Endothelial cell of umbilical vein (primary cell): ENCODE results near the gene EML3. TPM values are rescaled to one million over a fixed set of nuclear protein-coding genes. Genes with fewer than 3 reads are reported as not detected.

Experiments used
- BruUV-seq: library from RNA; stranded (reverse); fragments of 400-500 nt; replicated peaks from 2 replicates; lab custom pipeline; 2021; lab: Mats Ljungman, UMichigan
- CTCF ChIA-PET: fragments of 300-600, 350-600 bp; sonication (Branson Sonifier 250); formaldehyde crosslinking; loops from one replicate; lab custom pipeline; 2021; ENCODE audit warnings: antibody characterized with exemption, inconsistent platforms; lab: Charles Lee
- POLR2A ChIA-PET: fragments of 300-600, 350-600 bp; sonication (Branson Sonifier 250); formaldehyde crosslinking; loops from one replicate; lab custom pipeline; 2021; ENCODE audit warnings: antibody characterized with exemption, inconsistent platforms; lab: Charles Lee
- DNase-seq: peaks from one replicate; pipeline ENCODE4 v3.0.0-alpha.2; 2011; ENCODE audit warnings: low read depth, low spot score
- FAIRE-seq: peaks from 2 replicates; lab custom pipeline; 2011; peaks lifted over from hg19 to GRCh38; lab: Jason Lieb, UNC
- H2AFZ ChIP-seq: 2 replicates; pipeline ENCODE4 v1.6.0; 2012; ENCODE audit warnings: low read depth, low read length, control low read depth, inconsistent platforms
- H3K27ac ChIP-seq: 2 replicates; pipeline ENCODE4 v1.5.1; 2011; ENCODE audit warnings: low read depth, mild to moderate bottlenecking, control low read depth, low read length, moderate library complexity; ENCODE audit not compliant: insufficient read depth
- H3K27me3 ChIP-seq, 2 experiments: 2 replicates each; pipeline versions ENCODE4 v1.6.0 to v1.6.1; 2011; ENCODE audit warnings: low read length in 2 of 2, mixed read lengths in 1 of 2; ENCODE audit not compliant: control insufficient read depth in 2 of 2, insufficient read depth in 2 of 2
- H3K36me3 ChIP-seq, 2 experiments: 2 replicates in 1 of 2; 3 replicates in 1 of 2; pipeline ENCODE4 v1.5.1; 2011; ENCODE audit warnings: low read length in 2 of 2, mild to moderate bottlenecking in 1 of 2, moderate library complexity in 1 of 2; ENCODE audit not compliant: control insufficient read depth in 2 of 2, insufficient read depth in 2 of 2; ENCODE audit errors: extremely low read depth in 1 of 2
- H3K4me1 ChIP-seq: 3 replicates; pipeline ENCODE4 v1.5.1; 2011; ENCODE audit warnings: mild to moderate bottlenecking, low read length; ENCODE audit not compliant: control insufficient read depth, insufficient read depth; ENCODE audit errors: extremely low read depth
- H3K4me2 ChIP-seq: 2 replicates; pipeline ENCODE4 v1.6.1; 2011; ENCODE audit warnings: low read length, control low read depth, mixed read lengths; ENCODE audit not compliant: insufficient read depth
- H3K4me3 ChIP-seq, 3 experiments: fragments of 200-600 bp in 1 of 3; sonication (generic), shearing (Covaris generic) in 1 of 3; replicated peaks in 1 of 3; 2 replicates each; pipeline ENCODE4 v1.5.1; 2011 to 2016; ENCODE audit warnings: control low read depth in 3 of 3, low read length in 3 of 3, mild to moderate bottlenecking in 2 of 3, inconsistent platforms in 1 of 3, low read depth in 1 of 3, moderate library complexity in 1 of 3; ENCODE audit not compliant: insufficient read depth in 1 of 3
- H3K79me2 ChIP-seq: 2 replicates; pipeline ENCODE4 v1.6.0; 2012; ENCODE audit warnings: low read length, inconsistent platforms; ENCODE audit not compliant: control insufficient read depth, insufficient read depth
- H3K9ac ChIP-seq: replicated peaks from 2 replicates; pipeline ENCODE3; 2011; ENCODE audit warnings: low read length, control low read depth; ENCODE audit not compliant: insufficient read depth; ENCODE audit errors: extremely low read depth
- H3K9me1 ChIP-seq: replicated peaks from 3 replicates; pipeline ENCODE4 v1.6.0; 2011; ENCODE audit warnings: mild to moderate bottlenecking, low read length; ENCODE audit not compliant: control insufficient read depth, insufficient read depth; ENCODE audit errors: extremely low read depth
- H3K9me3 ChIP-seq: replicated peaks from 2 replicates; pipeline ENCODE4 v1.5.1; 2012; ENCODE audit warnings: low read length, inconsistent platforms; ENCODE audit not compliant: control insufficient read depth, insufficient read depth
- H4K20me1 ChIP-seq: replicated peaks from 2 replicates; pipeline ENCODE3; 2011; ENCODE audit warnings: mild to moderate bottlenecking, low read length; ENCODE audit not compliant: control insufficient read depth, insufficient read depth; ENCODE audit errors: extremely low read depth
- CTCF ChIP-seq, 2 donors: IDR thresholded peaks; 1 replicate in 1 of 2; 2 replicates in 1 of 2; pipeline ENCODE4 v1.5.1; 2011; ENCODE audit warnings: low read length in 2 of 2, mild to moderate bottlenecking in 2 of 2, moderate library complexity in 2 of 2, control low read depth in 1 of 2, inconsistent platforms in 1 of 2, low read depth in 1 of 2; ENCODE audit not compliant: insufficient read depth in 1 of 2; ENCODE audit errors: extremely low read depth in 1 of 2
- GATA2 ChIP-seq: IDR thresholded peaks from 2 replicates; pipeline ENCODE4 v1.7.0; 2011; ENCODE audit warnings: low read depth, mild to moderate bottlenecking, moderate library complexity, mixed read lengths, low read length; ENCODE audit not compliant: insufficient read length, insufficient read depth
- POLR2AphosphoS5 ChIP-seq: IDR thresholded peaks from 2 replicates; pipeline ENCODE4 v1.6.1; 2012; ENCODE audit warnings: low read depth, mild to moderate bottlenecking, control low read depth, low read length, moderate library complexity; ENCODE audit not compliant: insufficient read depth
- dilution Hi-C: fragments of 300-500 bp; cut with MboI; formaldehyde crosslinking; loops from one replicate; pipeline ENCODE4 v1.15.0; 2019; ENCODE audit warnings: low sequenced_read_pairs; ENCODE audit not compliant: extremely low pct_ligation_motif_present
- intact Hi-C: fragments of 100-400 bp; cut with micrococcal nuclease; formaldehyde crosslinking; loops from one replicate; pipeline ENCODE4 v1.10.0; 2022
- polyA plus RNA-seq, 4 experiments: library from polyadenylated mRNA; depleted of rRNA in 3 of 4; stranded (reverse) in 3 of 4; unstranded in 1 of 4; fragments of >200 nt; gene quantifications; 2 replicates each; pipeline versions ENCODE4 v1.2.1 to v1.2.3, GENCODE V29; 2011 to 2012; ENCODE audit warnings: missing spikeins in 1 of 4
- total RNA-seq: library from RNA; stranded (reverse); gene quantifications from 2 replicates; pipeline ENCODE4 v1.2.3, GENCODE V29; 2021

EML3 gene
- total and polyA plus RNA-seq, 2 donors (not counting 3 experiments of a cell fraction or from before 2014, with no cell fraction given), result 75.7 to 101 TPM

- FAIRE-seq (no peak), DNase-seq (no peak)
- CTCF ChIA-PET, result interaction anchor here (0.8 to 1.5 kb wide), 2 partner anchors 36 to 43 kb away, joined by 3 read pairs; no protein-coding TSS in a partner anchor
- no peak overlapping the region for H3K27ac ChIP-seq
- no peaks in the 10 kb centered on the region for H3K9me3 ChIP-seq
- peaks cover 13% of the 10 kb centered on the region for H3K4me1 ChIP-seq
- peaks cover 44% of the 10 kb centered on the region for H3K79me2 ChIP-seq
- no peak overlapping the region for H3K4me2 ChIP-seq
- no peaks in the 10 kb centered on the region for H3K9me1 ChIP-seq
- dilution Hi-C loops, result no loop called here
- POLR2A ChIA-PET, result interaction anchor here (0.6 to 2.7 kb wide), 8 partner anchors 18 to 194 kb away, joined by 3 to 41 read pairs (median 4); partner anchors contain the start of genes C11orf98, CSKMT, TUT1 and UQCC3
- no peak overlapping the region for H3K9ac ChIP-seq
- H4K20me1 ChIP-seq, result no peaks in the 10 kb centered on the region
- TF ChIP-seq POLR2AphosphoS5 (no peak), CTCF (IDR thresholded peaks at IDR 0.05; ENCODE audit: extremely low read depth in 1 of 2, insufficient read depth in 1 of 2, low read depth in 1 of 2, low read length in 2 of 2) (no peak), GATA2 (no peak)
- H3K4me3 ChIP-seq, result no peak overlapping the region
- H2AFZ ChIP-seq, result no peak overlapping the region
- intact Hi-C loops, result loop anchor here (1.0 kb wide), 4 partner anchors 25 to 80 kb away; partner anchors contain the start of genes EEF1G and HNRNPUL2
- BruUV-seq, result no TSS peak
- no peaks in the 10 kb centered on the region for H3K27me3 ChIP-seq
- peaks cover 15 to 25% of the 10 kb centered on the region in 2 experiments for H3K36me3 ChIP-seq
Observed at GRCh38 chr11:62646825-62647608, 34.4 kb upstream of the EML3 start.
